Panc1 (cell line): Measurements from ENCODE around the gene CDO1. TPM values are rescaled to one million over a fixed set of nuclear protein-coding genes. Genes with fewer than 3 reads are reported as not detected.

Experiments used
- ATAC-seq: fragments of 200-7000 bp; cut with Tn5 transposase; 2 replicates; pipeline ENCODE4 v1.9.1; 2020; ENCODE audit warnings: mild to moderate bottlenecking, moderate library complexity
- BruUV-seq: library from RNA; stranded (reverse); fragments of 400-500 nt; replicated peaks from 2 replicates; lab custom pipeline; 2021; lab: Mats Ljungman, UMichigan
- CTCF ChIA-PET: fragments of 300-600 bp; sonication (Branson Sonifier 250); formaldehyde crosslinking; loops from one replicate; lab custom pipeline; 2022; ENCODE audit warnings: antibody characterized with exemption; lab: Charles Lee
- POLR2A ChIA-PET: fragments of 300-600 bp; sonication (Branson Sonifier 250); formaldehyde crosslinking; loops from one replicate; lab custom pipeline; 2022; ENCODE audit warnings: antibody characterized with exemption; lab: Charles Lee
- DNase-seq: peaks from one replicate; pipeline ENCODE4 v3.0.0-alpha.2; 2010; ENCODE audit warnings: low read depth, low spot score
- H3K27ac ChIP-seq: 2 replicates; pipeline ENCODE4 v1.5.1; 2011; ENCODE audit warnings: mild to moderate bottlenecking, low read length, inconsistent platforms
- H3K27me3 ChIP-seq: fragments of 200-500 bp; sonication (Bioruptor generic); 2 replicates; pipeline ENCODE4 v1.6.0; 2014; ENCODE audit warnings: low read length, inconsistent platforms; ENCODE audit not compliant: control insufficient read depth, insufficient read depth
- H3K36me3 ChIP-seq: fragments of 200-500 bp; sonication (Bioruptor generic); 2 replicates; pipeline ENCODE4 v1.5.1; 2014; ENCODE audit warnings: inconsistent platforms, mild to moderate bottlenecking, low read length, moderate library complexity; ENCODE audit not compliant: control insufficient read depth, insufficient read depth
- H3K4me1 ChIP-seq: 2 replicates; pipeline ENCODE4 v1.5.1; 2011; ENCODE audit warnings: inconsistent platforms, mild to moderate bottlenecking, low read length, moderate library complexity; ENCODE audit not compliant: control insufficient read depth, insufficient read depth
- H3K4me3 ChIP-seq, 2 experiments: 2 replicates each; pipeline ENCODE4 v1.5.1; 2011 to 2012; ENCODE audit warnings: low read depth in 2 of 2, low read length in 2 of 2, mild to moderate bottlenecking in 2 of 2, inconsistent platforms in 1 of 2, moderate library complexity in 1 of 2
- H3K9me3 ChIP-seq: fragments of 200-500 bp; sonication (Bioruptor generic); 2 replicates; pipeline ENCODE4 v1.5.1; 2014; ENCODE audit warnings: low read depth, mild to moderate bottlenecking, inconsistent platforms, low read length, moderate library complexity; ENCODE audit not compliant: control insufficient read depth, insufficient read depth
- CTCF ChIP-seq: fragments of 450-650 bp; IDR thresholded peaks from 2 replicates; pipeline ENCODE4 v1.5.1; 2017; ENCODE audit warnings: mild to moderate bottlenecking
- POLR2AphosphoS5 ChIP-seq: IDR thresholded peaks from 2 replicates; pipeline ENCODE4 v1.6.1; 2012; ENCODE audit warnings: mild to moderate bottlenecking, low read depth, low read length, moderate library complexity
- REST ChIP-seq, 2 experiments: IDR thresholded peaks; 2 replicates each; pipeline ENCODE4 v1.6.1; 2011 to 2012; ENCODE audit warnings: low read depth in 2 of 2, control low read depth in 1 of 2, low read length in 1 of 2, mild to moderate bottlenecking in 1 of 2, moderate library complexity in 1 of 2; ENCODE audit not compliant: insufficient read depth in 1 of 2
- SIN3A ChIP-seq: IDR thresholded peaks from 2 replicates; pipeline ENCODE4 v1.6.1; 2012; ENCODE audit warnings: low read depth, mild to moderate bottlenecking, low read length, moderate library complexity, borderline replicate concordance; ENCODE audit not compliant: insufficient read depth
- TCF7L2 ChIP-seq: IDR thresholded peaks from 2 replicates; pipeline ENCODE4 v1.6.1; 2011; ENCODE audit warnings: mild to moderate bottlenecking, low read depth, low read length, inconsistent platforms
- in situ Hi-C: cut with HindIII; loops from 2 replicates; pipeline ENCODE4 v1.10.0; 2016; ENCODE audit warnings: low sequenced_read_pairs, low pct_unique_long_range_greater_than_20kb
- intact Hi-C: fragments of 100-400 bp; cut with micrococcal nuclease; formaldehyde crosslinking; loops from one replicate; pipeline ENCODE4 v1.10.0; 2022; ENCODE audit not compliant: unreplicated experiment
- total RNA-seq: library from RNA; stranded (reverse); gene quantifications from one replicate; pipeline ENCODE4 v1.2.1, GENCODE V29; 2021; ENCODE audit not compliant: unreplicated experiment

Gene CDO1
- total RNA-seq, 1 experiment from 2014 or later = not detected

GRCh38 chr5:115755675-115756074 lies 60.8 kb downstream of the CDO1 start:
- ChIA-PET POLR2A (no interaction called here), CTCF (no interaction called here)
- H3K9me3 ChIP-seq = no peaks in the 10 kb centered on the region
- no TSS peak for BruUV-seq
- no peak overlapping the region for H3K27ac ChIP-seq
- no peaks in the 10 kb centered on the region for H3K27me3 ChIP-seq
- H3K4me3 ChIP-seq = no peak overlapping the region
- no peaks in the 10 kb centered on the region for H3K36me3 ChIP-seq
- in situ Hi-C loops = no loop called here
- ATAC-seq = no peak
- intact Hi-C loops = no loop called here
- no peak for DNase-seq
- no peaks in the 10 kb centered on the region for H3K4me1 ChIP-seq
- TF ChIP-seq SIN3A (no peak), CTCF (no peak), POLR2AphosphoS5 (no peak), TCF7L2 (no peak), REST (IDR thresholded peaks at IDR 0.05; ENCODE audit: insufficient read depth in 1 of 2, low read depth in 2 of 2, low read length in 1 of 2) (no peak)

Other genes starting within 250 kb of the CDO1 start
- gene TICAM2, start 214.2 kb downstream of the CDO1 start, total RNA-seq = 1.6 TPM
- 113 TPM for gene TMED7, start 190.6 kb downstream of the CDO1 start, total RNA-seq
- gene ATG12, start 24.9 kb upstream of the CDO1 start, total RNA-seq = 52.0 TPM
- 88.8 TPM for gene AP3S1, start 25.3 kb upstream of the CDO1 start, total RNA-seq
- 0.08 TPM for gene LVRN, start 145.8 kb upstream of the CDO1 start, total RNA-seq
- not detected for gene ARL14EPL, start 215.8 kb upstream of the CDO1 start, total RNA-seq